B cell (primary cell): Measurements from ENCODE around the gene SPAG5. TPM values are rescaled to one million over a fixed set of nuclear protein-coding genes. Genes with fewer than 3 reads are reported as not detected.

Experiments
- ATAC-seq: fragments of 200-7000 bp; cut with Tn5 transposase; one replicate; pipeline ENCODE4 v1.10.0; 2021; ENCODE audit warnings: low read depth, mild to moderate bottlenecking, moderate number of reproducible peaks, moderate library complexity
- CTCF ChIA-PET: fragments of 350-600 bp; sonication (Branson Sonifier 250); formaldehyde crosslinking; loops from one replicate; lab custom pipeline; 2021; ENCODE audit warnings: antibody characterized with exemption, inconsistent platforms; lab: Charles Lee
- POLR2A ChIA-PET: fragments of 350-600 bp; sonication (Branson Sonifier 250); formaldehyde crosslinking; loops from one replicate; lab custom pipeline; 2021; ENCODE audit warnings: antibody characterized with exemption; lab: Charles Lee
- DNase-seq: peaks from one replicate; pipeline ENCODE4 v3.0.0; 2013
- H2AFZ ChIP-seq: 2 replicates; pipeline ENCODE4 v1.6.1; 2012; ENCODE audit warnings: mild to moderate bottlenecking, low read depth, low read length; ENCODE audit not compliant: insufficient read depth, poor library complexity, severe bottlenecking
- H3K27ac ChIP-seq, 2 donors: 1 replicate in 1 of 2; 2 replicates in 1 of 2; pipeline ENCODE4 v1.5.1; 2012 to 2013; ENCODE audit warnings: low read length in 2 of 2, mild to moderate bottlenecking in 2 of 2, moderate library complexity in 1 of 2
- H3K27me3 ChIP-seq, 4 experiments: fragments of 200-600 bp in 1 of 4; sonication (generic) in 1 of 4; replicated peaks in 1 of 4; 1 replicate in 2 of 4; 2 replicates in 2 of 4; pipeline versions ENCODE4 v1.6.1 to v1.7.0; 2013 to 2016; ENCODE audit warnings: low read length in 3 of 4, mild to moderate bottlenecking in 2 of 4, mixed read lengths in 1 of 4, moderate library complexity in 1 of 4; ENCODE audit not compliant: insufficient read depth in 4 of 4, control insufficient read depth in 3 of 4; ENCODE audit errors: control extremely low read depth in 1 of 4
- H3K36me3 ChIP-seq, 2 experiments: replicated peaks in 1 of 2; 1 replicate in 1 of 2; 2 replicates in 1 of 2; pipeline versions ENCODE4 v1.6.1 to v1.7.1; 2013; ENCODE audit warnings: low read length in 1 of 2; ENCODE audit not compliant: insufficient read depth in 2 of 2, control insufficient read depth in 1 of 2; ENCODE audit errors: control extremely low read depth in 1 of 2, extremely low read depth in 1 of 2
- H3K4me1 ChIP-seq, 2 donors: fragments of 200-600 bp in 1 of 2; sonication (generic) in 1 of 2; 1 replicate in 1 of 2; 2 replicates in 1 of 2; pipeline versions ENCODE4 v1.5.1 to v1.6.1; 2013 to 2017; ENCODE audit warnings: low read length in 2 of 2; ENCODE audit not compliant: control insufficient read depth in 2 of 2, insufficient read depth in 2 of 2
- H3K4me2 ChIP-seq: replicated peaks from 2 replicates; pipeline ENCODE3; 2012; ENCODE audit warnings: mild to moderate bottlenecking, low read depth, low read length; ENCODE audit not compliant: poor library complexity, severe bottlenecking
- H3K4me3 ChIP-seq, 5 experiments: fragments of 200-600 bp in 1 of 5; sonication (generic) in 1 of 5; 1 replicate in 3 of 5; 2 replicates in 2 of 5; pipeline versions ENCODE4 v1.5.1 to v1.7.0; 2011 to 2016; ENCODE audit warnings: low read length in 4 of 5, mild to moderate bottlenecking in 4 of 5, low read depth in 2 of 5, control low read depth in 1 of 5, moderate library complexity in 1 of 5; ENCODE audit not compliant: insufficient read depth in 1 of 5; ENCODE audit errors: control extremely low read depth in 1 of 5, extremely low read depth in 1 of 5
- H3K79me2 ChIP-seq: fragments of 200-600 bp; sonication (generic); one replicate; pipeline ENCODE4 v1.6.0; 2016; ENCODE audit warnings: low read length; ENCODE audit not compliant: control insufficient read depth, insufficient read depth
- H3K9ac ChIP-seq: fragments of 200-600 bp; sonication (generic); 2 replicates; pipeline ENCODE4 v1.6.1; 2017; ENCODE audit warnings: mild to moderate bottlenecking, low read length, moderate library complexity
- H3K9me3 ChIP-seq, 3 donors: one replicate each; pipeline versions ENCODE4 v1.6.1 to v1.7.1; 2013; ENCODE audit warnings: low read length in 2 of 3; ENCODE audit not compliant: control insufficient read depth in 2 of 3, insufficient read depth in 1 of 3; ENCODE audit errors: control extremely low read depth in 1 of 3
- H4K20me1 ChIP-seq: 2 replicates; pipeline ENCODE4 v1.6.0; 2012; ENCODE audit warnings: mild to moderate bottlenecking, low read length; ENCODE audit not compliant: insufficient read depth, control insufficient read depth, poor library complexity, severe bottlenecking
- H3K27ac Mint-ChIP-seq: one replicate; pipeline ENCODE4 v1.8.0; 2021; ENCODE audit warnings: mixed read lengths
- H3K27me3 Mint-ChIP-seq: one replicate; pipeline ENCODE4 v1.8.0; 2021; ENCODE audit warnings: mixed read lengths
- H3K4me1 Mint-ChIP-seq: one replicate; pipeline ENCODE4 v1.8.0; 2021; ENCODE audit warnings: mixed read lengths
- H3K4me3 Mint-ChIP-seq: one replicate; pipeline ENCODE4 v1.8.0; 2021; ENCODE audit warnings: mixed read lengths
- H3K9me3 Mint-ChIP-seq: one replicate; pipeline ENCODE4 v1.8.0; 2022; ENCODE audit warnings: mixed read lengths; ENCODE audit not compliant: insufficient read depth
- CTCF ChIP-seq: fragments of 200-600 bp; IDR thresholded peaks from one replicate; pipeline ENCODE4 v1.8.0; 2022; ENCODE audit warnings: antibody characterized with exemption, mild to moderate bottlenecking
- EZH2 ChIP-seq: IDR thresholded peaks from 2 replicates; pipeline ENCODE4 v1.6.1; 2012; ENCODE audit warnings: borderline replicate concordance, low read depth, mild to moderate bottlenecking, moderate library complexity, low read length; ENCODE audit not compliant: insufficient read depth, poor library complexity, severe bottlenecking
- WGBS: methylation state at CpG from one replicate; pipeline ENCODE4 v1.1.5; 2013; ENCODE audit warnings: missing lambda C conversion rate; ENCODE audit not compliant: insufficient coverage; 5-methylcytosine and 5-hydroxymethylcytosine counted together
- intact Hi-C: fragments of 100-400 bp; cut with micrococcal nuclease; formaldehyde crosslinking; loops from one replicate; pipeline ENCODE4 v1.10.0; 2022
- polyA plus RNA-seq: library from polyadenylated mRNA; depleted of rRNA; stranded (reverse); fragments of >200 nt; gene quantifications from 2 replicates; pipeline ENCODE4 v1.2.3, GENCODE V29; 2012
- total RNA-seq, 2 donors: library from RNA; stranded (reverse); fragments of 120-200 nt in 1 of 2; gene quantifications; 1 replicate in 1 of 2; 2 replicates in 1 of 2; pipeline versions ENCODE4 v1.2.3 to v1.2.4, GENCODE V29; 2013 to 2022

Gene SPAG5
- total and polyA plus RNA-seq, 2 donors (not counting 1 experiment from before 2014, with no cell fraction given) = 4.7 to 8.0 TPM

GRCh38 chr17:28547623-28548416 is 51.0 kb downstream of the SPAG5 start:
- H4K20me1 ChIP-seq = peaks cover 7% of the 10 kb centered on the region
- no peaks in the 10 kb centered on the region for H3K9me3 ChIP-seq
- H3K79me2 ChIP-seq = peaks cover 11% of the 10 kb centered on the region
- peak overlapping the region; percentile 70 for H2AFZ ChIP-seq
- peaks cover 0 to 28% of the 10 kb centered on the region in 2 experiments for H3K36me3 ChIP-seq
- POLR2A ChIA-PET = interaction anchor here (0.7 to 1.4 kb wide), 5 partner anchors 19 to 347 kb away, joined by 3 to 5 read pairs (median 4); partner anchors contain the start of gene ALDOC
- intact Hi-C loops = loop anchor here (1.0 to 2.0 kb wide), 2 partner anchors 51 to 53 kb away; partner anchors contain the start of gene SPAG5
- TF ChIP-seq EZH2 = no peak
- peak; percentile 76 for TF ChIP-seq CTCF
- H3K4me2 ChIP-seq = peak overlapping the region; percentile 85
- peak overlapping the region; percentile 49 for H3K9ac ChIP-seq
- H3K4me3 ChIP-seq = peak overlapping the region in 4 of 5 experiments; percentile 21 to 50 (median 34)
- Mint-ChIP-seq H3K4me3 (peak overlapping the region; percentile 83), H3K27ac (peak overlapping the region; percentile 96), H3K4me1 (peaks cover 70% of the 10 kb centered on the region), H3K27me3 (no peaks in the 10 kb centered on the region), H3K9me3 (no peaks in the 10 kb centered on the region)
- DNase-seq (peak; percentile 89), ATAC-seq (peak; percentile 48)
- CTCF ChIA-PET = interaction anchor here (0.6 to 5.2 kb wide), 12 partner anchors 11 to 99 kb away, joined by 3 to 31 read pairs (median 5); partner anchors contain the start of genes ALDOC and PIGS
- WGBS = 37% methylated on average over 20 of the region's 26 CpGs
- H3K27me3 ChIP-seq = no peaks in the 10 kb centered on the region
- peak overlapping the region; percentile 91 to 97 for H3K27ac ChIP-seq
- H3K4me1 ChIP-seq = peaks cover 59 to 72% of the 10 kb centered on the region in 2 donors
